Thyroid gland (tissue), 4 donors: ENCODE data around the gene ITGA5. TPM values are rescaled to one million over a fixed set of nuclear protein-coding genes. Genes with fewer than 3 reads are reported as not detected.

ENCODE experiments used
- DNase-seq, 2 donors: peaks; one replicate each; pipeline ENCODE4 v3.0.0-alpha.2; 2019
- H3K27ac ChIP-seq, 3 donors: fragments of 200-600 bp; sonication (generic); 1 replicate in 2 of 3; 2 replicates in 1 of 3; pipeline ENCODE4 v1.5.1; 2016 to 2019; ENCODE audit warnings: mild to moderate bottlenecking in 1 of 3, moderate library complexity in 1 of 3
- H3K27me3 ChIP-seq: fragments of 200-600 bp; sonication (generic); one replicate; pipeline ENCODE4 v1.5.1; 2019
- H3K36me3 ChIP-seq, 2 donors: fragments of 200-600 bp; sonication (generic); one replicate each; pipeline ENCODE4 v1.5.1; 2016 to 2019
- H3K4me1 ChIP-seq, 2 donors: fragments of 200-600 bp; sonication (generic); one replicate each; pipeline ENCODE4 v1.5.1; 2017 to 2019
- H3K4me3 ChIP-seq, 3 donors: fragments of 200-600 bp; sonication (generic); replicated peaks in 1 of 3; 1 replicate in 2 of 3; 2 replicates in 1 of 3; pipeline ENCODE4 v1.5.1; 2016; ENCODE audit warnings: mild to moderate bottlenecking in 1 of 3
- H3K9me3 ChIP-seq: fragments of 200-600 bp; sonication (generic); one replicate; pipeline ENCODE4 v1.5.1; 2017
- CTCF ChIP-seq, 6 experiments: fragments of 200-600 bp in 3 of 6; fragments of 450-650 bp in 3 of 6; sonication (generic) in 3 of 6; IDR thresholded peaks; one replicate each; pipeline ENCODE4 v1.5.1; 2016 to 2019; ENCODE audit warnings: antibody characterized with exemption in 6 of 6, mild to moderate bottlenecking in 2 of 6, inconsistent platforms in 1 of 6, moderate library complexity in 1 of 6
- POLR2A ChIP-seq, 2 donors: fragments of 450-650 bp; IDR thresholded peaks; one replicate each; pipeline ENCODE4 v1.6.1; 2017; ENCODE audit warnings: antibody characterized with exemption in 2 of 2, mild to moderate bottlenecking in 2 of 2, moderate library complexity in 1 of 2
- WGBS, 2 donors: methylation state at CpG; one replicate each; pipeline ENCODE4 v1.1.5; 2017; 5-methylcytosine and 5-hydroxymethylcytosine counted together
- intact Hi-C: fragments of 100-400 bp; cut with DNase I; formaldehyde crosslinking; loops from one replicate; pipeline ENCODE4 v1.15.1; 2023
- total RNA-seq, 4 donors: library from RNA; depleted of rRNA; stranded (reverse); fragments of >200 nt; gene quantifications; one replicate each; pipeline ENCODE4 v1.2.3, GENCODE V29; 2016

ITGA5 gene
- total RNA-seq, 4 donors from 2014 or later: 40.3 to 64.5 (median 51.6) TPM

DNA sequence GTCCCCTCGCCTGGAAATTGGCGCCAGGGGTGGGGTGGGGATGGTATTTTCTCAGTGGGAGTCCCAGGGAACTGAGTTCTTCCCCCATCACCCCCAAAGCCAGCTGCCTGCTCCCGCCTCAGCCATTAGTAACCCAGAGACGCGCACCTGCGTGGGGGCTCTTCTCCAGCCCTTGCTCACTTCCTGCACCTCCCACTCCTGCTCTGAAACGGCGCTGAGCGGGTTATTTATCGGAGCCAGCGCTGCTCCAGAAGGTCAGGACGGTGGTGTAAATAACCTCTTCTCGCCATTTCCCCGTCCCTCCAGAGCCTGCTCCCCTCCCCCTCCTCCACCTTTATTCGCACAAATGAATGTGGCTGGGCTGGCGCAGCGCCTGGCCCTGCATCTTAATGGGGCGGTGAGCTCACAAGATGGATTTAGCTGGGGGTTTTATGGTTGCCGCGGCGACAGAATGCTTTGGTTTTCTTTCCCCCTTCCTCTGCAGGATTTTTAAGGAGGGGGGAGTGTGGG lies 67.0 kb downstream of the ITGA5 start:
- peak in 1 of 2 donors; percentile 15 for TF ChIP-seq POLR2A (IDR thresholded peaks at IDR 0.05)
- TF ChIP-seq CTCF (IDR thresholded peaks at IDR 0.05): no peak
- Histone ChIP-seq H3K4me1 (peaks cover 53 to 77% of the 10 kb centered on the region in 2 donors), H3K27ac (peak overlapping the region; percentile 79 to 93 (median 90)), H3K36me3 (peaks cover 30 to 34% of the 10 kb centered on the region in 2 donors), H3K4me3 (no peak overlapping the region), H3K9me3 (no peaks in the 10 kb centered on the region), H3K27me3 (no peaks in the 10 kb centered on the region)
- DNase-seq: peak; percentile 88 to 91
- 21 to 22% methylated on average over 21 of the region's 21 CpGs for WGBS, 2 donors
- intact Hi-C loops: no loop called here

DNA sequence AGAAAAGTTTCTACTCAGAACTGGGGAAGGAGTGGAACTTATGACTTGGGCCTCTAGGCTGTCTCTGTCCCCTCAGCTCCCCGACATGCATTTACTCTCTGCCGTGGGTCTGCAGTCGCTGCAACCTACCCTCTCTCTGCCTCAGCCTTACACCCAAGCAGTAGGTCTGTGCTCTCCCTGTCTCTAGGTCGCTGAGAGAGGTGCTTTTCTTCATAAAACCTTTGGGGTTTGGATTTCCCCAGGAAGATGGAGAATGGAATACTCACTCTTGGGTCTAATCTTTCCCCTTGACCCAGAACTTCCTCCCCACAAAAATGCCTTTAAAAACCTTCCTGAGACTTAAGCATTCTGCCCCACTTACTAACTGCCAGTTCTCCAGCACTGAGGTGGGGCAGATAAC lies 67.7 kb downstream of the ITGA5 start:
- Histone ChIP-seq H3K27ac (peak overlapping the region; percentile 79 to 93 (median 90)), H3K4me1 (peaks cover 51 to 72% of the 10 kb centered on the region in 2 donors), H3K36me3 (peaks cover 37 to 39% of the 10 kb centered on the region in 2 donors), H3K4me3 (no peak overlapping the region), H3K27me3 (no peaks in the 10 kb centered on the region), H3K9me3 (no peaks in the 10 kb centered on the region)
- no peak for DNase-seq
- intact Hi-C loops: no loop called here
- no peak for TF ChIP-seq CTCF (IDR thresholded peaks at IDR 0.05)
- TF ChIP-seq POLR2A (IDR thresholded peaks at IDR 0.05): no peak
- WGBS, 2 donors: 44 to 54% methylated on average over 4 of the region's 4 CpGs

- 24 to 42% methylated on average over 3 of the region's 3 CpGs for WGBS, 2 donors
- peak; percentile 81 to 83 for DNase-seq
Observed at GRCh38 chr12:54350743-54351142, 68.3 kb downstream of the ITGA5 start.

GRCh38 chr12:54349679-54350078 lies 69.4 kb downstream of the ITGA5 start:
- no peak for TF ChIP-seq POLR2A (IDR thresholded peaks at IDR 0.05)
- TF ChIP-seq CTCF (IDR thresholded peaks at IDR 0.05): no peak
- H3K9me3 ChIP-seq: no peaks in the 10 kb centered on the region
- H3K36me3 ChIP-seq: peaks cover 49 to 51% of the 10 kb centered on the region in 2 donors
- intact Hi-C loops: no loop called here
- peaks cover 51 to 59% of the 10 kb centered on the region in 2 donors for H3K4me1 ChIP-seq
- peak overlapping the region; percentile 79 to 93 (median 90) for H3K27ac ChIP-seq
- DNase-seq: no peak
- no peaks in the 10 kb centered on the region for H3K27me3 ChIP-seq
- H3K4me3 ChIP-seq: no peak overlapping the region

More at GRCh38 chr12:54350743-54351142, 68.3 kb downstream of the ITGA5 start:
- Histone ChIP-seq H3K9me3 (no peaks in the 10 kb centered on the region), H3K36me3 (peaks cover 38 to 44% of the 10 kb centered on the region in 2 donors), H3K4me3 (no peak overlapping the region), H3K4me1 (peaks cover 51 to 69% of the 10 kb centered on the region in 2 donors), H3K27ac (peak overlapping the region; percentile 79 to 93 (median 90)), H3K27me3 (no peaks in the 10 kb centered on the region)
- TF ChIP-seq CTCF (IDR thresholded peaks at IDR 0.05) (no peak), POLR2A (IDR thresholded peaks at IDR 0.05) (no peak)
- intact Hi-C loops: no loop called here

DNA sequence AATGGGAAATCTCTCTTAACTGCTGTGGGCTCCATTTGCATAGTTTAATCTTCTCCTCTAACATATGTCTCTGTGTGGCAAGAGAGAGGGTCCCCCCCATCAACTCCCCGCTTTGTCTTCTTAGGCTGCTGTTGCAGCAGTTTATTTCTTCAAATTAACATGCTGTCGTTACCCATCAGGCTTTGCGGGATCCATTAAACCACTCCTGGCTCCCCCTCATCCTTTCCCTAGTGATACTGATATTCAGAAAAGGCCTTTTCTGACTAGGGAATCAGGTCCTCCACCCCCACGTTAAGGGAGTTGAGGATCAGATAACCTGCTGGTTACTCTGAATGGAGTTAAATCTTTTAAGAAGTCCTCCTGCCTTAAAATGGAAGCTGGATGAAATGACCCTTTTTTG lies 70.0 kb downstream of the ITGA5 start:
- Histone ChIP-seq H3K27ac (peak overlapping the region; percentile 79 to 93 (median 90)), H3K4me3 (no peak overlapping the region), H3K27me3 (no peaks in the 10 kb centered on the region), H3K4me1 (peaks cover 49 to 55% of the 10 kb centered on the region in 2 donors), H3K9me3 (no peaks in the 10 kb centered on the region), H3K36me3 (peaks cover 49 to 51% of the 10 kb centered on the region in 2 donors)
- intact Hi-C loops: no loop called here
- 83 to 86% methylated on average over 4 of the region's 4 CpGs for WGBS, 2 donors
- DNase-seq: no peak
- TF ChIP-seq CTCF (IDR thresholded peaks at IDR 0.05) (no peak), POLR2A (IDR thresholded peaks at IDR 0.05) (no peak)

Other genes starting within 250 kb of the ITGA5 start
- gene SMUG1, start 230.3 kb downstream of the ITGA5 start, total RNA-seq: 10 to 100 TPM; 33.6 to 44.2 (median 39.7) TPM
- gene CBX5, start 139.1 kb downstream of the ITGA5 start, total RNA-seq: 10 to 100 TPM; 56.2 to 97.4 (median 87.1) TPM
- 100 to 1,000 TPM; 298 to 519 (median 435) TPM for gene HNRNPA1, start 138.5 kb downstream of the ITGA5 start, total RNA-seq
- gene NFE2, start 118.3 kb downstream of the ITGA5 start, total RNA-seq: 1 to 10 TPM in 1 of 4 donors, under 1 TPM in 3; 0.56 to 1.7 (median 0.61) TPM
- 100 to 1,000 TPM; 181 to 284 (median 236) TPM for gene COPZ1, start 94.1 kb downstream of the ITGA5 start, total RNA-seq
- under 1 TPM in 2 of 4 donors, not detected in 2; 0.39 to 0.40 TPM for gene GPR84, start 54.8 kb downstream of the ITGA5 start, total RNA-seq
- gene ZNF385A, start 34.5 kb downstream of the ITGA5 start, total RNA-seq: 10 to 100 TPM; 24.2 to 38.9 (median 29.3) TPM
- gene GTSF1, start 54.3 kb upstream of the ITGA5 start, total RNA-seq: 1 to 10 TPM in 1 of 4 donors, not detected in 3; 1.3 TPM
- gene NCKAP1L, start 78.5 kb upstream of the ITGA5 start, total RNA-seq: 10 to 100 TPM in 1 of 4 donors, 1 to 10 TPM in 3; 2.1 to 14.6 (median 7.9) TPM
- 1 to 10 TPM; 4.1 to 7.5 (median 5.0) TPM for gene PDE1B, start 130.3 kb upstream of the ITGA5 start, total RNA-seq
- 1 to 10 TPM; 1.2 to 4.6 (median 2.0) TPM for gene PPP1R1A, start 169.4 kb upstream of the ITGA5 start, total RNA-seq
- gene LACRT, start 215.6 kb upstream of the ITGA5 start, total RNA-seq: not detected
- not detected for gene DCD, start 229.1 kb upstream of the ITGA5 start, total RNA-seq